Endodermal cell (in vitro differentiated cells): ENCODE results near the gene RGPD3. TPM values are rescaled to one million over a fixed set of nuclear protein-coding genes. Genes with fewer than 3 reads are reported as not detected.

Source experiments
- DNase-seq: peaks from one replicate; pipeline ENCODE4 v3.0.0-alpha.2; 2017
- H3K27ac ChIP-seq: 2 replicates; pipeline ENCODE4 v1.5.1; 2013; ENCODE audit warnings: mild to moderate bottlenecking, low read depth, low read length, moderate library complexity
- H3K27me3 ChIP-seq: 2 replicates; pipeline ENCODE4 v1.6.1; 2013; ENCODE audit warnings: mild to moderate bottlenecking, low read length, moderate library complexity; ENCODE audit not compliant: insufficient read depth, control insufficient read depth, poor library complexity, severe bottlenecking
- H3K36me3 ChIP-seq: 2 replicates; pipeline ENCODE4 v1.7.0; 2013; ENCODE audit warnings: mild to moderate bottlenecking, low read length, moderate library complexity; ENCODE audit not compliant: control insufficient read depth, insufficient read depth
- H3K4me1 ChIP-seq: one replicate; pipeline ENCODE4 v1.7.0; 2013; ENCODE audit warnings: low read length; ENCODE audit not compliant: control insufficient read depth, insufficient read depth
- H3K4me3 ChIP-seq: 2 replicates; pipeline ENCODE4 v1.5.1; 2013; ENCODE audit warnings: mild to moderate bottlenecking, low read length, moderate library complexity
- H3K9ac ChIP-seq: 2 replicates; pipeline ENCODE4 v1.6.1; 2013; ENCODE audit warnings: mild to moderate bottlenecking, low read length, moderate library complexity; ENCODE audit not compliant: poor library complexity, severe bottlenecking; ENCODE audit errors: extremely low read depth
- H3K9me3 ChIP-seq: 2 replicates; pipeline ENCODE4 v1.6.1; 2013; ENCODE audit warnings: mild to moderate bottlenecking, low read length, moderate library complexity; ENCODE audit not compliant: control insufficient read depth
- H3K27ac Mint-ChIP-seq: 2 replicates; pipeline ENCODE4 v1.8.0; 2020; ENCODE audit warnings: mixed read lengths
- H3K27me3 Mint-ChIP-seq: 2 replicates; pipeline ENCODE4 v1.8.0; 2021; ENCODE audit warnings: mild to moderate bottlenecking, mixed read lengths; ENCODE audit not compliant: insufficient read depth
- H3K36me3 Mint-ChIP-seq: 2 replicates; pipeline ENCODE4 v1.8.0; 2020; ENCODE audit warnings: low read depth, mixed read lengths
- H3K4me1 Mint-ChIP-seq: 2 replicates; pipeline ENCODE4 v1.8.0; 2020; ENCODE audit warnings: mixed read lengths
- H3K4me3 Mint-ChIP-seq: 2 replicates; pipeline ENCODE4 v1.8.0; 2020; ENCODE audit warnings: mild to moderate bottlenecking, moderate library complexity, mixed read lengths
- H3K9me3 Mint-ChIP-seq: 2 replicates; pipeline ENCODE4 v1.8.0; 2020; ENCODE audit warnings: mild to moderate bottlenecking, mixed read lengths
- CTCF ChIP-seq: fragments of 200-600 bp; sonication (generic); conservative IDR thresholded peaks from 2 replicates; pipeline ENCODE4 v1.5.0; 2021; ENCODE audit warnings: antibody characterized with exemption, mild to moderate bottlenecking
- WGBS, 2 experiments: methylation state at CpG; one replicate each; pipeline versions ENCODE4 v1.1.5 to v1.1.7; 2013; ENCODE audit warnings: missing lambda C conversion rate in 2 of 2, mixed read lengths in 1 of 2; ENCODE audit not compliant: insufficient coverage in 1 of 2, insufficient read length in 1 of 2; 5-methylcytosine and 5-hydroxymethylcytosine counted together
- total RNA-seq, 2 donors: library from RNA; stranded (reverse); fragmentation: NEBNext Ultra II Directional in 1 of 2; extraction: Animal tissue kit (Norgen Biotek cat#: 25700) in 1 of 2; gene quantifications; 2 replicates in 1 of 2; 3 replicates in 1 of 2; pipeline ENCODE4 v1.2.1, GENCODE V29; 2021

RGPD3 gene
- total RNA-seq, 2 donors from 2014 or later = 0.49 to 0.59 TPM

GRCh38 chr2:106353676-106354075, 114.5 kb downstream of the RGPD3 start:
- 95% methylated on average over 4 to 5 of the region's 5 CpGs for WGBS, 2 experiments
- no peak overlapping the region for H3K27ac Mint-ChIP-seq
- Histone ChIP-seq H3K36me3 (no peaks in the 10 kb centered on the region), H3K27ac (no peak overlapping the region), H3K9me3 (peaks cover 13% of the 10 kb centered on the region), H3K4me1 (peaks cover 7% of the 10 kb centered on the region), H3K27me3 (no peaks in the 10 kb centered on the region), H3K4me3 (no peak overlapping the region), H3K9ac (no peak overlapping the region)
- no peak for TF ChIP-seq CTCF
- H3K9me3 Mint-ChIP-seq = peaks cover 5% of the 10 kb centered on the region
- no peaks in the 10 kb centered on the region for H3K36me3 Mint-ChIP-seq
- no peak for DNase-seq
- no peaks in the 10 kb centered on the region for H3K27me3 Mint-ChIP-seq
- peaks cover 11% of the 10 kb centered on the region for H3K4me1 Mint-ChIP-seq
- no peak overlapping the region for H3K4me3 Mint-ChIP-seq

DNA sequence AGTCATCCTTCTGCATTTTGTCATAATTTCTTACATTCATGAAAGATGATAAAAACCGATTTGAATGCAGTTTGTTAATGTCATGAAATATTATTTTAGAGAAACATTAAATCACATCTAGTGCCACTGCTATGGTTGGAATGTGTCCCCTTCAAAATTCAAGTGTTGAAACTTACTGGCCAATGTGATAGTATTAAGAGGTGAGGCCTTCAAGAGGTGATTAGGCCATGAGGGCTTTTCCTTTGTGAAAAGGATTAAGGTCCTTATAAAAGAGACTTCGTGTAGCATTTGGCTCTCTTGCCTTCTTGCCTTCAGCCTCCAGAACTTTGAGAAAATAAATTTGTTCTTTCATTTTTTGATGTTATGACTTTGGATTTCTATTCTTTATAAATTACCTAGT, 117.2 kb downstream of the RGPD3 start:
- Mint-ChIP-seq H3K36me3 (no peaks in the 10 kb centered on the region), H3K4me3 (no peak overlapping the region), H3K9me3 (peaks cover 5% of the 10 kb centered on the region), H3K4me1 (peaks cover 7% of the 10 kb centered on the region), H3K27ac (no peak overlapping the region), H3K27me3 (no peaks in the 10 kb centered on the region)
- DNase-seq = no peak
- Histone ChIP-seq H3K4me1 (peaks cover 4% of the 10 kb centered on the region), H3K9me3 (peaks cover 13% of the 10 kb centered on the region), H3K4me3 (no peak overlapping the region), H3K27me3 (no peaks in the 10 kb centered on the region), H3K27ac (no peak overlapping the region), H3K36me3 (no peaks in the 10 kb centered on the region), H3K9ac (no peak overlapping the region)
- TF ChIP-seq CTCF = no peak
- WGBS, 2 experiments = 71 to 85% methylated on average over 1 to 2 of the region's 2 CpGs

DNA sequence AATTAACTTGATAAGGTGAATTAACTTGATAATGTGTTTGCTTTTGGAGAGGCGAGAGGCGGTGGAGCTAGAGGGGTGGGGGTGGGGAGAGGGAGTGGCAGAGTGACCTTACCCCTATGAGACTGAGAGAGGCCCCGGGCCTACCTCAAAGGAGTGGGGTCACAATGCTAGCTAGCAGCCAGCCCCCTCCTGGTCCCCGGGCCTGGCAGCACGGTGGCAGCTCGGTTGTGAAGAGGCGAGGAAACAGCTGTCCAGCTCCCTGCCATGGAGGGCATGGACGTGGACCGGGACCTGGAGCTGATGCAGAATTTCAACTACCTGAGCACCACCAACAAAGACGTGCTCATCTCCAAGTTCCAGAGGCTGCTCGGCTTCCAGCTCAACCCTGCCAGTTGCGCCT, 123.9 kb downstream of the RGPD3 start:
- WGBS, 2 experiments = 93 to 97% methylated on average over 6 to 12 of the region's 12 CpGs
- no peaks in the 10 kb centered on the region for H3K27me3 Mint-ChIP-seq

More for the DNA sequence above, 123.9 kb downstream of the RGPD3 start:
- no peaks in the 10 kb centered on the region for H3K27me3 ChIP-seq
- no peak for TF ChIP-seq CTCF
- no peak overlapping the region for H3K4me3 Mint-ChIP-seq
- H3K9me3 ChIP-seq = no peaks in the 10 kb centered on the region
- no peaks in the 10 kb centered on the region for H3K36me3 ChIP-seq
- peaks cover 2% of the 10 kb centered on the region for H3K4me1 Mint-ChIP-seq
- H3K36me3 Mint-ChIP-seq = no peaks in the 10 kb centered on the region
- H3K27ac ChIP-seq = no peak overlapping the region
- H3K9ac ChIP-seq = no peak overlapping the region
- no peak overlapping the region for H3K4me3 ChIP-seq
- H3K4me1 ChIP-seq = no peaks in the 10 kb centered on the region
- H3K9me3 Mint-ChIP-seq = no peaks in the 10 kb centered on the region
- no peak overlapping the region for H3K27ac Mint-ChIP-seq
- DNase-seq = no peak
